Smooth muscle cell (in vitro differentiated cells): Measurements from ENCODE around the gene ELP4. TPM values are rescaled to one million over a fixed set of nuclear protein-coding genes. Genes with fewer than 3 reads are reported as not detected.
A peak's percentile ranks its signal among the peaks of the same experiment; 100 is the strongest.

Experiments used
- DNase-seq: peaks from one replicate; lab custom pipeline; 2025; ENCODE audit not compliant: unreplicated experiment; lab: John Stamatoyannopoulos, UW
- H2AFZ ChIP-seq: fragments of 200-600 bp; sonication (generic); 2 replicates; pipeline ENCODE4 v1.6.0; 2016; ENCODE audit warnings: antibody characterized with exemption, low read depth, mild to moderate bottlenecking
- H3F3A ChIP-seq: fragments of 200-600 bp; sonication (generic); 2 replicates; pipeline ENCODE4 v1.6.0; 2017; ENCODE audit warnings: antibody characterized with exemption, low read depth
- H3K27ac ChIP-seq: fragments of 200-600 bp; sonication (generic); 2 replicates; pipeline ENCODE4 v1.5.1; 2016; ENCODE audit warnings: low read depth, mild to moderate bottlenecking
- H3K27me3 ChIP-seq: fragments of 200-600 bp; sonication (generic); 2 replicates; pipeline ENCODE4 v1.6.1; 2016; ENCODE audit warnings: low read depth, mild to moderate bottlenecking
- H3K36me3 ChIP-seq: fragments of 200-600 bp; sonication (generic); 2 replicates; pipeline ENCODE4 v1.5.1; 2016; ENCODE audit warnings: low read depth
- H3K4me1 ChIP-seq: fragments of 200-600 bp; sonication (generic); 2 replicates; pipeline ENCODE4 v1.5.1; 2016; ENCODE audit warnings: low read depth
- H3K4me2 ChIP-seq: fragments of 200-600 bp; sonication (generic); 2 replicates; pipeline ENCODE4 v1.6.0; 2016; ENCODE audit warnings: mild to moderate bottlenecking
- H3K4me3 ChIP-seq: fragments of 200-600 bp; sonication (generic); 2 replicates; pipeline ENCODE4 v1.5.1; 2016; ENCODE audit warnings: mild to moderate bottlenecking
- H3K79me2 ChIP-seq: fragments of 200-600 bp; sonication (generic); 2 replicates; pipeline ENCODE4 v1.6.0; 2016; ENCODE audit warnings: low read depth, mild to moderate bottlenecking
- H3K9ac ChIP-seq: fragments of 200-600 bp; sonication (generic); 2 replicates; pipeline ENCODE4 v1.6.0; 2016; ENCODE audit warnings: low read depth
- H3K9me3 ChIP-seq: fragments of 200-600 bp; sonication (generic); replicated peaks from 2 replicates; pipeline ENCODE4 v1.5.1; 2016; ENCODE audit warnings: low read depth
- H4K20me1 ChIP-seq: fragments of 200-600 bp; sonication (generic); 2 replicates; pipeline ENCODE4 v1.6.0; 2016; ENCODE audit warnings: low read depth
- WGBS: methylation state at CpG from one replicate; pipeline ENCODE4 v1.1.7; 2016; ENCODE audit warnings: low lambda C conversion rate; 5-methylcytosine and 5-hydroxymethylcytosine counted together
- polyA plus RNA-seq: library from polyadenylated mRNA; unstranded; fragments of >200 nt; fragmentation: Nextera tagmentation; extraction: Ambion mirVana; gene quantifications from 2 replicates; pipeline ENCODE4 v1.2.1, GENCODE V29; 2016
- total RNA-seq: library from RNA; depleted of rRNA; stranded (reverse); fragments of >200 nt; gene quantifications from 2 replicates; pipeline ENCODE4 v1.2.3, GENCODE V29; 2014
- TF ChIP-seq, protein P1 (sequence below): fragments of 200-600 bp; sonication (generic); IDR thresholded peaks from 2 replicates; pipeline ENCODE4 v1.5.1; 2017; ENCODE audit warnings: borderline replicate concordance, mild to moderate bottlenecking, antibody characterized with exemption; ENCODE audit not compliant: insufficient read depth, poor library complexity, severe bottlenecking

ELP4 gene
- total and polyA plus RNA-seq, 2 experiments from 2014 or later = 19.5 to 28.4 TPM

GRCh38 chr11:31809857-31810778 is 300.6 kb downstream of the ELP4 start:
- Histone ChIP-seq H3K4me1 (peaks cover 70% of the 10 kb centered on the region), H3K27me3 (peaks cover 100% of the 10 kb centered on the region), H3K36me3 (no peaks in the 10 kb centered on the region), H2AFZ (peak overlapping the region; percentile 72), H3K4me3 (peak overlapping the region; percentile 44), H3K79me2 (no peaks in the 10 kb centered on the region), H3K4me2 (peak overlapping the region; percentile 93), H3F3A (no peaks in the 10 kb centered on the region), H3K27ac (no peak overlapping the region), H4K20me1 (peaks cover 13% of the 10 kb centered on the region), H3K9me3 (no peaks in the 10 kb centered on the region), H3K9ac (no peak overlapping the region)
- DNase-seq = no peak
- TF ChIP-seq, protein P1, sequence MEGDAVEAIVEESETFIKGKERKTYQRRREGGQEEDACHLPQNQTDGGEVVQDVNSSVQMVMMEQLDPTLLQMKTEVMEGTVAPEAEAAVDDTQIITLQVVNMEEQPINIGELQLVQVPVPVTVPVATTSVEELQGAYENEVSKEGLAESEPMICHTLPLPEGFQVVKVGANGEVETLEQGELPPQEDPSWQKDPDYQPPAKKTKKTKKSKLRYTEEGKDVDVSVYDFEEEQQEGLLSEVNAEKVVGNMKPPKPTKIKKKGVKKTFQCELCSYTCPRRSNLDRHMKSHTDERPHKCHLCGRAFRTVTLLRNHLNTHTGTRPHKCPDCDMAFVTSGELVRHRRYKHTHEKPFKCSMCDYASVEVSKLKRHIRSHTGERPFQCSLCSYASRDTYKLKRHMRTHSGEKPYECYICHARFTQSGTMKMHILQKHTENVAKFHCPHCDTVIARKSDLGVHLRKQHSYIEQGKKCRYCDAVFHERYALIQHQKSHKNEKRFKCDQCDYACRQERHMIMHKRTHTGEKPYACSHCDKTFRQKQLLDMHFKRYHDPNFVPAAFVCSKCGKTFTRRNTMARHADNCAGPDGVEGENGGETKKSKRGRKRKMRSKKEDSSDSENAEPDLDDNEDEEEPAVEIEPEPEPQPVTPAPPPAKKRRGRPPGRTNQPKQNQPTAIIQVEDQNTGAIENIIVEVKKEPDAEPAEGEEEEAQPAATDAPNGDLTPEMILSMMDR = no peak
- WGBS = 2% methylated on average over 76 of the region's 91 CpGs

DNA sequence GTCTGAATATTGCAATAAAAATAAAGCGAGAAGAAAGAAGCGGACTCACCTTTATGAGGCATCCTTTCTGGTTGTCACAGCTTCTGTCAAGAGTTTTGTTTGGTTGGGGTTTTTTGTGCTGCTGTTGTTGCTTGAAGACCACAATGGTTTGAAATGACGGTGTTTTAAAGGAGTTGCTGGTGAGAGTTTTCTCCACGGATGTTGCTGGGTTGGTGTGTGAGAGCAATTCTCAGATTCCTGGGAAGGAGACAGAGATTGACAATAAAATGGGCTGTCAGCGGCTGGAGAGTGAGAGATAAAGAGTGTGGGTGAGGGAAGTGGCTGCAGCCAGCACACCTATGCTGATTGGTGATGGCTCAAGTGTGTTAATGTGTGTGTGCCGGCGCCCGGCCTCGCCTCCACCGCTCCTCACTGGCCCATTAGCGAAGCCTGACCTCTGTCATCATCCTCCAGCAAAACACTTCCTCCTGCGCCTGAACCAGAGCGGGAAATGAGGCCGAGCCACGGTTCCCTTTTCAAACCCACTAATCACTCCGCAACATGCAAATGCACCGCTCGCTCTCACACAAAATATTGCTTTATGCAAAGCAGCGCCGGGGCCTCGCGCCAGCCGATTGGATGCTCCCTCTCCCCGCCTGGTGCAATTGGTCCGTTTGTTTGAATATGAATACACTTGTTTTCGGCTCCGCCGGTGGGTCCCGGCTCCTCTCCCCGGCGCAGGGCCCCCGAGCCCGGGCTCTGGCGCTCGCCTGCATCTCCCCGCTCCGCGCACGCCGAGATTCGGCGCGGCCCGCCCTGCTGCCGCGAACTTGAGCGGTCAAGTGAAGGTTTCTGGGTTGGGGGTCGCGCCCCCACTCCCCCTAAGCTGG is 301.4 kb downstream of the ELP4 start, which contains the start of gene PAX6:
Gene PAX6, minus strand, starts transcription at position 544 of the 869 bp plus-strand sequence. CDS start 4,911 bp downstream, outside the sequence.
- no peak for DNase-seq
- Histone ChIP-seq H3K9me3 (no peaks in the 10 kb centered on the region), H3K36me3 (no peaks in the 10 kb centered on the region), H3K4me1 (peaks cover 71% of the 10 kb centered on the region), H2AFZ (peak within 1 kb of the TSS; percentile 72), H3K4me3 (peak within 1 kb of the TSS; percentile 44), H3K27ac (no peak within 1 kb of the TSS), H3K9ac (no peak within 1 kb of the TSS), H4K20me1 (peaks cover 13% of the 10 kb centered on the region), H3K27me3 (peaks cover 100% of the 10 kb centered on the region), H3F3A (no peaks in the 10 kb centered on the region), H3K4me2 (peak within 1 kb of the TSS; percentile 93), H3K79me2 (no peaks in the 10 kb centered on the region)
- TF ChIP-seq, protein P1 = no peak
- 2% methylated on average over 48 of the region's 49 CpGs for WGBS

- Histone ChIP-seq H3K9ac (no peak overlapping the region), H3K4me1 (peaks cover 74% of the 10 kb centered on the region), H2AFZ (peak overlapping the region; percentile 1), H3K9me3 (no peaks in the 10 kb centered on the region), H3K36me3 (no peaks in the 10 kb centered on the region), H3F3A (no peaks in the 10 kb centered on the region), H3K4me2 (peak overlapping the region; percentile 93), H3K27me3 (peaks cover 100% of the 10 kb centered on the region), H3K27ac (no peak overlapping the region), H4K20me1 (peaks cover 13% of the 10 kb centered on the region), H3K4me3 (peak overlapping the region; percentile 38), H3K79me2 (no peaks in the 10 kb centered on the region)
- DNase-seq = no peak
- TF ChIP-seq, protein P1 = no peak
- WGBS = 2% methylated on average over 58 of the region's 63 CpGs
Observed at GRCh38 chr11:31812383-31813381, 303.1 kb downstream of the ELP4 start.
